ENCODE results near the gene NDUFA6.
"Not testable (repeated sequence)": the region's sequence is repeated elsewhere in the genome, so short reads cannot be mapped to it uniquely, and the experiment has no call there.

NDUFA6 gene

DNA sequence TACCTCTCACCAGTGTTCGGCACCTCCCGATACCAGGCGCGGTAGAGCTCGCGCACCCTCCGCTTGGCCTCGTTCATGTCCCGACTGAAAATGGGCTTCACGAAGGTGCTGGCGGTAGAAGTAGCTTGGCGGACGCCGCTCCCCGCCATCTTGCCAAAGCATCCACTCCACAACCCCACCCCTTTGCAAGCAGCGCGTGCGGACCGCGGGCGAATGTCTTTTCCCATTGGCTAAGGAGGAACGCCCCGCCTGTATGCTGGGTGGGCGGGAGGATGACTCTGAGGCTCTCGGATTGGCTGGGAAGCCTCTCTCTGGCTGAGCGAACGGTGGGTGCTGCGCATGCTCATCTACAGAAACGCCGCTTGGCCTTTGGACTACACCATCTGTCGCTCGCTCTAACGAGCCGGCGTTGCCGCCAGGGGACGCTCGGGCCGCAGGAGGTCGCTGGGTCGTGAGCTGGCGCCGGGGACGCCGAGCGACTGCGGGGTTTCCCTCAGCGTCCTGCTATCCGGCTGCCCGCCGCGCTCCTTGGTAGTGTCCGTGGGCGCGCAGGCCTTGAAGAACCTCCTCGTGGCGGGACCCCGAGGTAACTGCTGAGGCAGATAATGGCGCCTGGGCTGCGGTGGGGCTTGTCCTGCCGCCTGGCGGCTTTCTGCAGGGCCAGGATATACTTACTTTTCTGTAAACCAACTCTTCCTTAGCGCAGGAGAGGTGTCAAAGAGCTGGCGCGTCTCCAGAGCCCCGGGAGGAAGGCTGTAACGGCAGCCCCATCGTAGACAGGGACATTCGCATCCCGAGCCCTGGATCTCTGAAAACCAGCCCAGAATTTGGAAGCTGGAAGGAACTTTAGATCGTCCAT lies at the start of gene NDUFA6:
NDUFA6 (minus strand) TSS at position 177 of the 859 bp plus-strand sequence; CDS start at position 149, 28 bp downstream.
- peak; percentile 73 to 100 (median 99) for DNase-seq

DNA sequence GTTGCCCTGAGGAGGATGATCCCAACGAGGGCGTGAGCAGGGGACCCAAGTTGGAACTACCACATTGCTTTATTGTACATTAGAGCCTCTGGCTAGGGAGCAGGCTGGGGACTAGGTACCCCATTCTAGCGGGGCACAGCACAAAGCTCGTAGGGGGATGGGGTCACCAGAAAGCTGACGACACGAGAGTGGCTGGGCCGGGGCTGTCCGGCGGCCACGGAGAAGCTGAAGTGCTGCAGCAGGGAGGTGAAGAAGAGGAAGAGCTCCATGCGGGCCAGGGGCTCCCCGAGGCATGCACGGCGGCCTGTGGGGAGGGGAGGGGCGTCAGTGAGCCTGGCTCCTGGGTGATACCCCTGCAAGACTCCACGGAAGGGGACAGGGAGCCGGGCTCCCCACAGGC lies 49.6 kb upstream of the NDUFA6 start:
- not testable (repeated sequence) for DNase-seq

DNA sequence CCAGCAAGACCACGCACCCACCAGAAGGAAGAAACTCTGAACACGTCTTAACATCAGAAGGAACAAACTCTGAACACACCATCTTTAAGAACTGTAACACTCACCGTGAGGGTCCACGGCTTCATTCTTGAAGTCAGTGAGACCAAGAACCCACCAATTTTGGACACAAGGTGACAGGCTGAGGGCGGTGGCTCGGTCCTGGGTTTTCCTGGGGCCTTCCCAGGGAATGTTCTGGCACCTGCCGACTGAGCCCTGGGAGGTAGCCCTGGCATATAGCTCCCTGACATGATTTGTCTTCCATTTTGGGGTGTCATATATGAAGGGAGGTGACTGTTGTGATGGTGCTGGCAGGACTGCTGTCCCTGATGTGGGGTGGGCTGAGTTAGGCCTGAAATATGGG lies 48.9 kb upstream of the NDUFA6 start:
- DNase-seq = not testable (repeated sequence)

GRCh38 chr22:42138972-42139371 lies 48.4 kb upstream of the NDUFA6 start:
- no peak for DNase-seq

- DNase-seq = no peak
Observed at GRCh38 chr22:42138122-42138770, 47.7 kb upstream of the NDUFA6 start.

DNA sequence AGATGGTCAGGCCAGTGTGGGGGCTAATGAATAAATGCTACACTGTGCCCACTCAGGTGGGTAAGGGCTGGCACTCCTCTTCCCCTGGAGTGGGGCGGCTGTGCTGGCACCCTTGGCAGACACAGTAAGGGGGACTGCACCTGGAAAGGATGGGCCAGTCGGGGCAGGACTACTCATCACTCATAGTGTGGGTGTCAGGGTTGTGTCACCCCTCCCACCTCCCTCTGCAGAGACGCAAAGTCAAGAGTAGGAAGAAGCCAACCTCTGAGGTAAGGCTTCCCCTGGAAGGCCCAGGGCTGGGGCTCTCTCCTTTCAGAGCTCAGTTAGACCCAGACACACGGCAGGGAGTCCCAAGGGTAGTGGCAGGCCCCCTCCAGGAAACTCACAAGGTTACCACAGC lies 45.1 kb upstream of the NDUFA6 start:
- not testable (repeated sequence) for DNase-seq

DNA sequence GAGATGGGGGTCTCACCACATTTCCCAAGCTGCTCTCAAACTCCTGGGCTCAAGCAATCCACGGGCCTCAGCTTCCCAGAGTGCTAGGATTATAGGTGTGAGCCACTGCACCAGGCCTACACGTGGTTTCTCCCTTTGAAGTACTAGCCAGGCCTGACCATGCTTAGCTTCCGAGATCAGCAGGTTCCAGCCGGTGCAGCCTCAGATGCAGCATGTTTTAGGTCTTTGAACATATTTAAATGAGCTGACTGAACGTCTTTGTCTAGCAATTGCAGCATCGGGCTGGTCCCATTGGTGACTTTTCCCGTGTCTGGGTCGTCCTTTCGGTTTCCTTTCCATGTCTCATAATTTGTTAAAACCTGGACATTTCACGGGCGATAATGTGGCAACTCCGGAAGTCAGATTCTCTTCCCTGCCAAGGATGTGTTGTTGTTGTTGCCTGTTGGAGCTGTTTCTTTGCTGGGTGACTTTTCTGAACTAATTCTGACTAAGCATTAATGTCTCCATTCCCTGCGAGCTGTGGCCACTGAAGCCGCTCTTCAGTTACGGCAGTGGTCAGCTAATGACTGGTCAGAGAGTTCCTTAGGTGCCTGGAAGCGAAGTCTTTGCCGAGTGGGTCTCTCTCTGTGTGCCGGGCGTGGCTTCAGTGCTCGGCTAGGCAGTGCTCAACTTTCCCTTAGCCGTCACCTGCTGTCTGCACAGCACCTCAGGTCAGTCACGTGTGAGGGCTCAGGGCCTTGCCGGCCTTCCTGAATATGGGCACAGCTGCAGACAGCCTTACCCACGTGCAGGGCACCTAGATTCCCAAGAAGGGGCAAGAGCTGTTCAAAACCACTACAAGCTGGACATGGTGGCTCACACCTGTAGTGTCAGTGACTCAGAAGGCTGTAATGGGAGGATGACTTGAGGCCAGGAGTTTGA lies 43.8 kb upstream of the NDUFA6 start:
- no peak for DNase-seq

GRCh38 chr22:42132457-42132856 lies 41.9 kb upstream of the NDUFA6 start:
- no peak for DNase-seq

GRCh38 chr22:42131562-42131961 lies 41.0 kb upstream of the NDUFA6 start:
- DNase-seq = no peak

DNA sequence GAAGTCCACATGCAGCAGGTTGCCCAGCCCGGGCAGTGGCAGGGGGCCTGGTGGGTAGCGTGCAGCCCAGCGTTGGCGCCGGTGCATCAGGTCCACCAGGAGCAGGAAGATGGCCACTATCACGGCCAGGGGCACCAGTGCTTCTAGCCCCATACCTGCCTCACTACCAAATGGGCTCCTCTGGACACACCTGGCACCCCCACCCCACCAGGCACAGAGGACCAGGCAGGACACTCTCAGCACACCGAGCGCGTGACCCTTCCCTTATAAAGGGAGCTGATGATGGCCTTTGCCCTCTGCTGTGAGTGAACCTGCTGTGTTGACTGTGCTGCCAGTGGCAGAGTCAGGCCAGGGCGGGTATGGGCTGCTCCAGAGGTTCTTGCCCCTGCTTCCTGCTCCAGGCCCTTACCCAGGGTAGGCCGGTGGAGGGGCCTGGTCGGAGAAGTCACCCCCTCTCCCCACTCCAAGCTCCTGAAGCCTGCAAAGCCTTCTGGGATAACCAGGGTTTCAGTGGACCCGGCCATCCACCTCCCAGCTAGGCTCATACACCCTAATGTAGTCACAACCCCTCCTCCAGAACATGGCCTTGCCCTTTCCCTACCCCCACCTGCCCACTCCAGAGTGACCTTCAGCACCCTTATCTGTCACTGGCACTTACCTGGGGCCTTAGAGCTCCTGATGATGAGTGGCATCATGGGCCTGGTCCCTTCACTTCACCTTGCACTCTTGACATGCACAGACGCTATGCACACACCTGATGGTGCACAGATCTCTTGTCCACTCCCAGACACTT lies 40.3 kb upstream of the NDUFA6 start, which contains the start of gene CYP2D6:
CYP2D6 (minus strand) TSS at position 172 of the 793 bp plus-strand sequence; CDS start at position 153, 19 bp downstream.
- not testable (repeated sequence) for DNase-seq

DNA sequence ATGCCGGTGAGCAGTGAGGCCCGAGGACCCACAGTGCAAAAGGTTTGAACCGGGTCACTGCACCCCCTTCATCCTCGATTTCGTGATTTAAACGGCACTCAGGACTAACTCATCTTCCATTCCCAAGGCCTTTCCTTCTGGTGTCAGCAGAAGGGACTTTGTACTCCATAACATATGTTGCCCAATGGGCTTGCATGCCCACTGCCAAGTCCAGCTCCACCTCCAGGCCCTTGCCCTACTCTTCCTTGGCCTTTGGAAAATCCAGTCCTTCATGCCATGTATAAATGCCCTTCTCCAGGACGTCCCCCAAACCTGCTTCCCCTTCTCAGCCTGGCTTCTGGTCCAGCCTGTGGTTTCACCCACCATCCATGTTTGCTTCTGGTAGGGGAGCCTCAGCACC lies 39.6 kb upstream of the NDUFA6 start:
- not testable (repeated sequence) for DNase-seq

DNA sequence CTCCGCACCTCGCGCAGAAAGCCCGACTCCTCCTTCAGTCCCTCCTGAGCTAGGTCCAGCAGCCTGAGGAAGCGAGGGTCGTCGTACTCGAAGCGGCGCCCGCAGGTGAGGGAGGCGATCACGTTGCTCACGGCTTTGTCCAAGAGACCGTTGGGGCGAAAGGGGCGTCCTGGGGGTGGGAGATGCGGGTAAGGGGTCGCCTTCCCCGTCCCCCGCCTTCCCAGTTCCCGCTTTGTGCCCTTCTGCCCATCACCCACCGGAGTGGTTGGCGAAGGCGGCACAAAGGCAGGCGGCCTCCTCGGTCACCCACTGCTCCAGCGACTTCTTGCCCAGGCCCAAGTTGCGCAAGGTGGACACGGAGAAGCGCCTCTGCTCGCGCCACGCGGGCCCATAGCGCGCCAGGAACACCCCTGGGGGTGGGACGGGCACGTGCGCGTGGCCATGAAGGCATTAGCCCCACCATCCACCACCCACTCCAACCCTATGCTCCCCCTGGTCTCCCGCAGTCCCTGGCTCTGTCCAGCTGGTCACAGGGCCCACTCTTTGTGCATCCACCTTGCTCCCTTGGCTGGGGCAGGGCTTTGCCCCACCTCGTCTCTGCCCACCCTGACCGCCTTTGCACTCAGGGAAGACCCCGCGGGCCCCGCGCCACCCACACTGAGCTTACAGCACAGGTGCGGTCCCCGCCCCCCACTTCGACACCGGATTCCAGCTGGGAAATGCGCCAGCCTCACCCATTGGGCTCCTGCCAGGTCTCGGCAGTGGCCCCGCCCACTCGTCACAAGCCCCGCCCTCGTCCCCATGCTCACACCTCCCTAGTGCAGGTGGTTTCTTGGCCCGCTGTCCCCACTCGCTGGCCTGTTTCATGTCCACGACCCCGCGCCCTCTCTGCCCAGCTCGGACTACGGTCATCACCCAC lies 38.5 kb upstream of the NDUFA6 start:
- DNase-seq = peak in 3 of 56 donors; percentile 17 to 57 (median 43)

GRCh38 chr22:42128007-42128406 lies 37.4 kb upstream of the NDUFA6 start:
- DNase-seq = not testable (repeated sequence)

GRCh38 chr22:42127606-42128005 lies 37.0 kb upstream of the NDUFA6 start:
- no peak for DNase-seq

GRCh38 chr22:42123529-42123928 lies 33.0 kb upstream of the NDUFA6 start:
- DNase-seq = not testable (repeated sequence)

- DNase-seq = not testable (repeated sequence)
Observed at GRCh38 chr22:42120231-42121021, 29.9 kb upstream of the NDUFA6 start.

- peak in 1 of 56 donors; percentile 10 for DNase-seq
Observed at GRCh38 chr22:42116848-42117424, 26.4 kb upstream of the NDUFA6 start.

DNA sequence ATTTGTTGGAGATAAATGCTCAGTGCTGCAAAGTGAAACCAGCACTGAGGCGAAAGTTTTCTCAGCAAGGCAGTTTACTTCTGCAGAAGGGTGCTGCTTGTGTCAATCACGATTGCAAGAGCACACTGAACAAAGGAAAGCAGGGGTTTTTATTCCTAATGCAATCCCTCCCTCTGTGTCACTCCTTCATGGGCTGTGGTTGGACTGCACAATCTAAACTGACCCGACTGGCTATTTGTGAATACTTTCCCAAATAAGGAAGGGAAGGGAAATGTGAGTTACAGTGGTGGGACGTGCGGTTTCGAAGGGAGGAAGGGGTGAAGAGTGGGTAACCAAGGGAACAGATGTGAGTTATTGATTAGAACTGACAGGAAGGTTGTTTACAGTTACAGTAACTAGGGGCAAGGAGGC lies 24.9 kb upstream of the NDUFA6 start:
- not testable (repeated sequence) for DNase-seq
